Stomach (tissue), 9 donors: ENCODE results near the gene SEC24D. TPM values are rescaled to one million over a fixed set of nuclear protein-coding genes. Genes with fewer than 3 reads are reported as not detected.

ENCODE experiments used
- DNase-seq, 2 donors: peaks; one replicate each; pipeline versions ENCODE4 v3.0.0 to v3.0.0-alpha.2; 2013 to 2019
- H3K27ac ChIP-seq, 5 donors: fragments of 200-600 bp in 4 of 5; sonication (generic) in 4 of 5; one replicate each; pipeline ENCODE4 v1.5.1; 2013 to 2019; ENCODE audit warnings: mild to moderate bottlenecking in 1 of 5, moderate library complexity in 1 of 5
- H3K27me3 ChIP-seq, 3 donors: fragments of 200-600 bp; sonication (generic); one replicate each; pipeline ENCODE4 v1.5.1; 2017 to 2019; ENCODE audit warnings: mixed run types in 1 of 3
- H3K36me3 ChIP-seq, 4 donors: fragments of 200-600 bp; sonication (generic); 1 replicate in 3 of 4; 2 replicates in 1 of 4; pipeline ENCODE4 v1.5.1; 2016 to 2019
- H3K4me1 ChIP-seq, 4 donors: fragments of 200-600 bp; sonication (generic); one replicate each; pipeline ENCODE4 v1.5.1; 2016 to 2019
- H3K4me3 ChIP-seq, 4 donors: fragments of 200-600 bp; sonication (generic) in 3 of 4; one replicate each; pipeline ENCODE4 v1.5.1; 2016 to 2019; ENCODE audit warnings: mild to moderate bottlenecking in 1 of 4
- H3K9me3 ChIP-seq, 4 donors: fragments of 200-600 bp; sonication (generic); one replicate each; pipeline ENCODE4 v1.5.1; 2016 to 2019
- CTCF ChIP-seq, 7 experiments: fragments of 450-650 bp in 4 of 7; fragments of 200-600 bp in 3 of 7; sonication (generic) in 3 of 7; IDR thresholded peaks; one replicate each; pipeline ENCODE4 v1.5.1; 2016 to 2019; ENCODE audit warnings: antibody characterized with exemption in 7 of 7, control low read depth in 2 of 7, mild to moderate bottlenecking in 1 of 7
- EP300 ChIP-seq: sonication (generic); formaldehyde crosslinking; IDR thresholded peaks from one replicate; pipeline ENCODE4 v1.6.1; 2017; ENCODE audit warnings: antibody characterized with exemption
- POLR2A ChIP-seq, 4 donors: fragments of 450-650 bp; IDR thresholded peaks; one replicate each; pipeline ENCODE4 v1.6.1; 2016; ENCODE audit warnings: antibody characterized with exemption in 4 of 4, control low read depth in 2 of 4, mild to moderate bottlenecking in 1 of 4, moderate library complexity in 1 of 4
- POLR2AphosphoS5 ChIP-seq, 3 donors: sonication (generic); formaldehyde crosslinking; IDR thresholded peaks; one replicate each; pipeline ENCODE4 v1.6.1; 2016; ENCODE audit warnings: antibody characterized with exemption in 3 of 3
- WGBS, 5 donors: extraction: QIAGEN DNeasy Blood & Tissue Kit in 3 of 5; methylation state at CpG; one replicate each; pipeline versions ENCODE4 v1.1.5 to v1.1.7; 2013 to 2018; 5-methylcytosine and 5-hydroxymethylcytosine counted together
- intact Hi-C: fragments of 100-400 bp; cut with DNase I; formaldehyde crosslinking; loops from one replicate; pipeline ENCODE4 v1.15.1; 2023; ENCODE audit warnings: low total_unique reads
- polyA plus RNA-seq, 3 donors: library from polyadenylated mRNA; stranded (reverse); fragments of 200-250 nt; gene quantifications; one replicate each; pipeline ENCODE4 v1.2.3, GENCODE V29; 2013
- total RNA-seq, 5 donors: library from RNA; depleted of rRNA; stranded (reverse); fragments of >200 nt; gene quantifications; one replicate each; pipeline versions ENCODE4 v1.1.0 to v1.2.3, GENCODE V29; 2014 to 2016
- donor health status: healthy with polysubstance abuse.
- donor health status: Bipolar disorder and iron deficiency.
- donor health status: healthy.

The SEC24D gene
- total and polyA plus RNA-seq, 8 donors: 6.7 to 132 (median 29.0) TPM

GRCh38 chr4:118714682-118715081 is 121.2 kb downstream of the SEC24D start:
- WGBS, 5 donors: 89 to 96% (median 94%) methylated on average over 4 of the region's 4 CpGs
- no peak overlapping the region for H3K27ac ChIP-seq
- H3K4me3 ChIP-seq: no peak overlapping the region
- intact Hi-C loops: no loop called here
- TF ChIP-seq POLR2A (IDR thresholded peaks at IDR 0.05): no peak
- TF ChIP-seq CTCF (IDR thresholded peaks at IDR 0.05): no peak
- TF ChIP-seq POLR2AphosphoS5 (IDR thresholded peaks at IDR 0.05): no peak
- no peak for TF ChIP-seq EP300
- H3K27me3 ChIP-seq: no peaks in the 10 kb centered on the region
- no peak for DNase-seq
- H3K9me3 ChIP-seq: no peaks in the 10 kb centered on the region
- H3K36me3 ChIP-seq: peaks cover 9 to 56% (median 45%) of the 10 kb centered on the region in 4 donors
- no peaks in the 10 kb centered on the region for H3K4me1 ChIP-seq

- Histone ChIP-seq H3K4me1 (no peaks in the 10 kb centered on the region), H3K36me3 (peaks cover 11 to 64% (median 57%) of the 10 kb centered on the region in 4 donors), H3K9me3 (no peaks in the 10 kb centered on the region), H3K4me3 (no peak overlapping the region), H3K27me3 (no peaks in the 10 kb centered on the region), H3K27ac (no peak overlapping the region)
- DNase-seq: no peak
- TF ChIP-seq POLR2AphosphoS5 (IDR thresholded peaks at IDR 0.05) (no peak), POLR2A (IDR thresholded peaks at IDR 0.05) (no peak), EP300 (no peak), CTCF (IDR thresholded peaks at IDR 0.05) (no peak)
- intact Hi-C loops: no loop called here
- 47 to 79% (median 72%) methylated on average over 1 of the region's 1 CpG for WGBS, 5 donors
Measured at GRCh38 chr4:118712872-118713271, 123.1 kb downstream of the SEC24D start.

- H3K27ac ChIP-seq: no peak overlapping the region
- H3K9me3 ChIP-seq: no peaks in the 10 kb centered on the region
- no peak overlapping the region for H3K4me3 ChIP-seq
- TF ChIP-seq EP300 (no peak), POLR2A (IDR thresholded peaks at IDR 0.05) (no peak)
- H3K36me3 ChIP-seq: peaks cover 17 to 74% (median 73%) of the 10 kb centered on the region in 4 donors
- DNase-seq: no peak
- 89 to 97% (median 94%) methylated on average over 2 of the region's 2 CpGs for WGBS, 5 donors
- no peaks in the 10 kb centered on the region for H3K4me1 ChIP-seq
- intact Hi-C loops: no loop called here
- H3K27me3 ChIP-seq: no peaks in the 10 kb centered on the region
Measured at GRCh38 chr4:118711052-118711451, 124.9 kb downstream of the SEC24D start.

- Histone ChIP-seq H3K9me3 (no peaks in the 10 kb centered on the region), H3K4me3 (no peak overlapping the region), H3K27ac (no peak overlapping the region), H3K4me1 (peaks cover 0 to 4% (median 2%) of the 10 kb centered on the region in 4 donors), H3K27me3 (no peaks in the 10 kb centered on the region), H3K36me3 (peaks cover 25 to 99% (median 96%) of the 10 kb centered on the region in 4 donors)
- peak in 1 of 2 donors; percentile 21 for DNase-seq
- intact Hi-C loops: no loop called here
- TF ChIP-seq CTCF (IDR thresholded peaks at IDR 0.05) (no peak), POLR2A (IDR thresholded peaks at IDR 0.05) (no peak), EP300 (no peak), POLR2AphosphoS5 (IDR thresholded peaks at IDR 0.05) (no peak)
- WGBS, 5 donors: 49 to 86% (median 74%) methylated on average over 2 of the region's 2 CpGs
Measured at GRCh38 chr4:118703118-118703517, 132.8 kb downstream of the SEC24D start.
